Activated CD8-positive, alpha-beta memory T cell treated with anti-CD3 and anti-CD28 coated beads for 48 hours (primary cell): Measurements from ENCODE around the gene SBNO2.

ENCODE experiments used
- DNase-seq, 3 experiments: peaks; one replicate each; pipeline ENCODE4 v3.0.0-alpha.2; 2020; ENCODE audit warnings: low read depth in 2 of 3, low spot score in 2 of 3

The SBNO2 gene

DNA sequence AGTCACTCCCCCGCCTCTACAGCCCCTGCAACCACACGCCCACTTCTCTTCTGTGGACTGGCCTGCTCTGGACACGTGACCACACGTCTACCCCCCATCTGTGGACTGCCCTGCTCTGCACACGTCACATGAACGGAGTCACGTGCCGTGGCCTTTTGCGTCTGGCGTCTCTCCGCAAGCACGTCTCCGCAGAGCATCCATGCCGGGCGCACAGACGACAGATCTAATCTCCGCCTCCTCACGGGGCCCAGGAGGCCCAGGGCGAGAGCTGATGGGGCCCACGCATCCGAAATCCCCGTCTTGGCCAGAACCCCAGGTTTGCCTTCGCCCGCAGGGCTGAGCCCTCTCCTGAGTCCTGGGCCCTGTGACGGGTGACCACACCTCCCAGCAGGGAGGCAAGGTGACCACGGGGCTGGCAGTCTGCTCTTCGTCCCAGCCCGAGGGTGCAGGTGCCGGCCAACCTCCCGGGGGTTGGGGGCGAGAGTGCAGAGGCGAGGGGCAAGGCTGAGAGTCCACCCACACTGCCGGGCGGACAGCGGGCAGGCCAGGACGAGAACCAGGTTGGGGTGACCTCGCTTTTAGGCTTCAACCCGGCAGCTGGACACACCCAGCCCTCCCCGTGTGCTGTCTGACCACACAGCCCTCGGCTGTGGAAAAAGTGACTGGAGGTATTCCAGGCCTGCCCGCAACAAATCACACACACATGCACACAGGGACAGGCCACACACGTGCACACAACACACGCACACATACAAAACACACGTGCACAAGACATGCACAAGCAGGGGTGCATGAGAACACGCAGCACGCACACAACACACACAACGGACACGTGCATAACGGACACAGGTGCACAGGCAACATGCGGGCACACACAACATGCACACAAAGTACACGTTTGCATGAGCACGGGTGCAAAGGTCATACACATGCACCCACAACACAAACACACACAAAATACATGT is 3.9 kb downstream of the SBNO2 start:
- no peak for DNase-seq

- no peak for DNase-seq
Observed at GRCh38 chr19:1169411-1169791, 4.7 kb downstream of the SBNO2 start.

DNA sequence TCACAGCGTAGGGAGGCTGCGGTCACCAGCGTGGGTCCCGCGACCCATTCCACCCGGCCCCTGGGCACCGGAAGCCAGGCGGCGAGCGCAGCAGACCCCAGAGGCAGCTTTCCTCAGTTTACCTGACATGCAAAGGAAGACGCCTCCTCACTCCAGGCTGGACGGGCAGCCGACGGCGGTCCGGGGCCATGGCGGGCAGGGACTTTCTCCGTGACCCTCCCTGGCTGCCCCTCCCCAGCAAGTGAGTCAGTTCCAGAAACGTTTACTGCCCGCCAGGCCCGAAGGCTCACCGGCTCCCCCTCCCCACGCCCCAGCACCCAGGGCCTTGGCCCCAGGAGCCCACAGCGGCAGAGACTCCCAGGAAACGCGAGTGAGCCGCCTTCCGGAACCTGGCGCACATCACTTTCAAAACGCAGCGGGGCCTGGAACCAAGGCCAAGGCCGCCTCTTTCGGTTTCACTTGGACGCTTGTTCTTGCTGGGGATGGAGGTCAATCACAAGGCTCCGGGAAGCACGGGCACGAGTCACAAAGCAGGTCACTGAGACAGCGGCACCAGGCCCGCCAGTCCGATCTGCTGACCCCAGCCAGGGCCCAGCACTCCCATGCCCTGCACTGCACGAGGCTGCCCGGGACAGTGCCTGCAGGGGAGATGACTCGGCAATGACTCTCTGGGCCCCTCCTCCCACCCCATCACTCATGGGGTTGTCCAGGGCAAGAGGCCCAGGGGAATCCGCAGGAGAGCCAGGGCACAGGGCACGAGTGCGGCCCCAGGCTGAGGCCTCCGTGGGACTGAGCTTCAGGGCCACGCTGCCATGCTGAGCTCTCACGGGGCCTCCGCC is 5.3 kb downstream of the SBNO2 start:
- no peak for DNase-seq

GRCh38 chr19:1167687-1168571 is 6.1 kb downstream of the SBNO2 start:
- DNase-seq: no peak

- no peak for DNase-seq
Observed at GRCh38 chr19:1166872-1167573, 7.0 kb downstream of the SBNO2 start.

- DNase-seq: no peak
Observed at GRCh38 chr19:1164684-1165531, 9.2 kb downstream of the SBNO2 start.

GRCh38 chr19:1163934-1164683 is 10.0 kb downstream of the SBNO2 start:
- no peak for DNase-seq

- no peak for DNase-seq
Observed at GRCh38 chr19:1163283-1163933, 10.7 kb downstream of the SBNO2 start.

- DNase-seq: no peak
Observed at GRCh38 chr19:1162404-1163282, 11.4 kb downstream of the SBNO2 start.

DNA sequence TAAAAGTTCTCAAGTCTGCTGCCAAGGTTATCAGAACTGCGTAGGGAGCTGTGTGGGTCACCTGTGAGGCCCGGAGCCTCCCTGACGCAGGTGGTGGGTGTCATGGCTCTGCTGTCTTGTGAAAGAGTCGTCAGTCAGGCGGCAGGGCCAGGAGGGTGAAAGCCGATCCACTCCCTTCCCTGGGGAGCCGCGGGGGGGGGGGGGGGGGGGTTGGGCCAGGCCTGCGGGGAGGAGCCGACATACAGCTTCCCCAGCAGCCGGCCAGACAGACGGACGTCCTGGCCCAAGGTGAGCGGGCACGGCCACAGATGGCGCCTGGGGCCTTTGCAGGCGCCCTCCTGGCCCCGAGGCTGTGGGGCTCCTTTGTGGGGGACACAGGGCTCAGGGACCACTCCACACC is 12.4 kb downstream of the SBNO2 start:
- no peak for DNase-seq

DNA sequence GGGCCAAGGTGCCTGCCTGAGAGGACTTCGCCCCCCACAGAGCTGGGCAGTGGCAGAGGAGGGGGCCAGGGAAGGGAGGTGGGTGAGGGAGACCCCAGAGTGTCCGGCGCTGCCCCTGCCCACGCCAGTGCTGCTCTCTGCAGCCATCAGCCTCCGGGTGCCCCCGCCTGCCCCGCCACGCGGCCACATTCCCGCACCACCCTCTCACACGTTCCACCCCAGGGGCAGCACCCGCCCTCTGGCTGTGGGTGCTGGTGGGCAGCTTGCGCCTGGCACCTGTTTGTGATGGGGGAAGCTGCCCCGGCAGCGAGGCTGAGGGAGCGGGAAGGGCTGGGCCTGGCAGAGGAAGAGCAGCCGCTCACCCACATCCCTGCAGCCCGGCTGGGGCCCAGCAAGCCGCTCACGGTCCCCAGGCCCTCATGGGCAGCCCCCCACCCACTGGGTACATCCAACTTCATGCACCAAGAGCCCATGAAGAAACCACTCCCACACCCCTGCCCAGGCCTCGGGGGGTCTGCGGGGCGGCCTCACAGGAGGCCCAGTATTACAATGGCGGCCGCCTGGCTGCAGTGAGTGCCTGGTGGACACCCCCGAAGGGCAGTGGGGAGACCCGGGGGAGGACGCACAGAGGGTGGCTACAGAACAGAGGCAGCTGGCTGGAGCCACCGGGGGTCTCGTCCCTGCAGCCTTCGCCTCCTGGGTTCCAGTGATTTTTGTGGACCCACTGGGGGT is 14.0 kb downstream of the SBNO2 start:
- DNase-seq: no peak

DNA sequence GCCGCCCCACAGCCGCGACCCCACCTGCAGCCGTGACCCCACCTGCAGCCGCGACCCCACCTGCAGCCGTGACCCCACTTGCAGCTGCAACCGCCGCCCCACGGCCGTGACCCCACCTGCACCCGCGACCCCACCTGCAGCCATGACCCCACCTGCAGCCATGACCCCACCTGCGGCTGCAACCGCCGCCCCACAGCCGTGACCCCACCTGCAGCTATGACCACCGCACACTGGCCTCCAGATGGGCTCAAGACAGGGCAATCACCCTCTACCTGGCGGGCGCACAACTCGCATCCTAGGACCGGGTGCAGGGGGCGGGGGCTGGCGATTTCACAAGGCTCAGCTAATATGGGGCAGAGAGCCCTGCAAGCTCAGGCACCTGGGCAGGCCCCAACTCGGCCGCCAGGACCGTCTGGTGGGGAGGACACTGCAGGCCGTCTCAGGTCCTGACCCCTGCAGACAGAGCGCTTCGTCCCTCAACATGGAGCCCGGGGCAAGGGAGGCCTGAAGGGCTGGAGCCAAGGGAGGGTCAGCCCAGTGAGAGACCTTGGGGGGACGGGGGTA is 15.1 kb downstream of the SBNO2 start:
- no peak for DNase-seq

- no peak for DNase-seq
Observed at GRCh38 chr19:1157931-1158884, 15.9 kb downstream of the SBNO2 start.

DNA sequence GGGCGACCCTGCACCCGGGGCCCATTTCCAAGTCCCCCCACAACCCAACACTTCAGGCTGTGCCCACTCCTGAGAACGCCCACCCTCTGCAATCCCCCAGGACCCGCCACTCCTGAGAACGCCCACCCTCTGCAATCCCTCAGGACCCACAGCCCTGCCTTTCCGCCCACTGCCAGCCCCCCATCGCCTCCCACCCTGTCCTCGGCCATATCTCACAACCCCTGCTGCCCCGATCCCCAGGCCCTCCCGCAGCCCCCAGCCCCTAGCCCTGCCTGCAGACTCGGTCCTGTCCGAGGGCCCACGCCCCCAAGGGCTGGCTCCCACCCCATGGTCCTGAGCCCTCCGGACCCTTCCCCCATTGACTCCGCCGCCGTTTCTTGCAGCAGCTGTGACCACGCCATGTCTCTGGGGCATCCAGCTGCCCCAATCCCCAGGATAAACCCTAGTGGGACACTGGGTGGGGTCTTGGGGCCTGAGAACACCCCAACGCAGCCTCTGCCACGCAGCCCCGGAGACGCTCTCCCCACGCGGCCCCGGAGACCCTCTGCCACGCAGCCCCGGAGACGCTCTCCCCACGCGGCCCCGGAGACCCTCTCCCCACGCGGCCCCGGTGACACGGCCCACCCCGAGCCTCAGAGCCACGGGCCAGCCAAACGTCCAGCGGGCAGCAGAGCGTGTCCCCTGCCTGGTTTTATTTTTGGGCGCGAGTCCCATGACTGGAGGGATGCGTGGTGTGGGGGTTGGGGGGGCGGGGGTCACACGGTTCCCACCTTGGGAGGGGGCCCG is 17.0 kb downstream of the SBNO2 start:
- no peak for DNase-seq
